Endodermal cell (in vitro differentiated cells): Measurements from ENCODE around the gene TRAF3IP1. TPM values are rescaled to one million over a fixed set of nuclear protein-coding genes. Genes with fewer than 3 reads are reported as not detected.

ENCODE experiments used
- DNase-seq: peaks from one replicate; pipeline ENCODE4 v3.0.0-alpha.2; 2017
- H3K27ac ChIP-seq: 2 replicates; pipeline ENCODE4 v1.5.1; 2013; ENCODE audit warnings: mild to moderate bottlenecking, low read depth, low read length, moderate library complexity
- H3K27me3 ChIP-seq: 2 replicates; pipeline ENCODE4 v1.6.1; 2013; ENCODE audit warnings: mild to moderate bottlenecking, low read length, moderate library complexity; ENCODE audit not compliant: insufficient read depth, control insufficient read depth, poor library complexity, severe bottlenecking
- H3K36me3 ChIP-seq: 2 replicates; pipeline ENCODE4 v1.7.0; 2013; ENCODE audit warnings: mild to moderate bottlenecking, low read length, moderate library complexity; ENCODE audit not compliant: control insufficient read depth, insufficient read depth
- H3K4me1 ChIP-seq: one replicate; pipeline ENCODE4 v1.7.0; 2013; ENCODE audit warnings: low read length; ENCODE audit not compliant: control insufficient read depth, insufficient read depth
- H3K4me3 ChIP-seq: 2 replicates; pipeline ENCODE4 v1.5.1; 2013; ENCODE audit warnings: mild to moderate bottlenecking, low read length, moderate library complexity
- H3K9ac ChIP-seq: 2 replicates; pipeline ENCODE4 v1.6.1; 2013; ENCODE audit warnings: mild to moderate bottlenecking, low read length, moderate library complexity; ENCODE audit not compliant: poor library complexity, severe bottlenecking; ENCODE audit errors: extremely low read depth
- H3K9me3 ChIP-seq: 2 replicates; pipeline ENCODE4 v1.6.1; 2013; ENCODE audit warnings: mild to moderate bottlenecking, low read length, moderate library complexity; ENCODE audit not compliant: control insufficient read depth
- H3K27ac Mint-ChIP-seq: 2 replicates; pipeline ENCODE4 v1.8.0; 2020; ENCODE audit warnings: mixed read lengths
- H3K27me3 Mint-ChIP-seq: 2 replicates; pipeline ENCODE4 v1.8.0; 2021; ENCODE audit warnings: mild to moderate bottlenecking, mixed read lengths; ENCODE audit not compliant: insufficient read depth
- H3K36me3 Mint-ChIP-seq: 2 replicates; pipeline ENCODE4 v1.8.0; 2020; ENCODE audit warnings: low read depth, mixed read lengths
- H3K4me1 Mint-ChIP-seq: 2 replicates; pipeline ENCODE4 v1.8.0; 2020; ENCODE audit warnings: mixed read lengths
- H3K4me3 Mint-ChIP-seq: 2 replicates; pipeline ENCODE4 v1.8.0; 2020; ENCODE audit warnings: mild to moderate bottlenecking, moderate library complexity, mixed read lengths
- H3K9me3 Mint-ChIP-seq: 2 replicates; pipeline ENCODE4 v1.8.0; 2020; ENCODE audit warnings: mild to moderate bottlenecking, mixed read lengths
- CTCF ChIP-seq: fragments of 200-600 bp; sonication (generic); conservative IDR thresholded peaks from 2 replicates; pipeline ENCODE4 v1.5.0; 2021; ENCODE audit warnings: antibody characterized with exemption, mild to moderate bottlenecking
- WGBS, 2 experiments: methylation state at CpG; one replicate each; pipeline versions ENCODE4 v1.1.5 to v1.1.7; 2013; ENCODE audit warnings: missing lambda C conversion rate in 2 of 2, mixed read lengths in 1 of 2; ENCODE audit not compliant: insufficient coverage in 1 of 2, insufficient read length in 1 of 2; 5-methylcytosine and 5-hydroxymethylcytosine counted together
- total RNA-seq, 2 donors: library from RNA; stranded (reverse); fragmentation: NEBNext Ultra II Directional in 1 of 2; extraction: Animal tissue kit (Norgen Biotek cat#: 25700) in 1 of 2; gene quantifications; 2 replicates in 1 of 2; 3 replicates in 1 of 2; pipeline ENCODE4 v1.2.1, GENCODE V29; 2021

TRAF3IP1 gene
- total RNA-seq, 2 donors from 2014 or later: 21.9 to 28.3 TPM

DNA sequence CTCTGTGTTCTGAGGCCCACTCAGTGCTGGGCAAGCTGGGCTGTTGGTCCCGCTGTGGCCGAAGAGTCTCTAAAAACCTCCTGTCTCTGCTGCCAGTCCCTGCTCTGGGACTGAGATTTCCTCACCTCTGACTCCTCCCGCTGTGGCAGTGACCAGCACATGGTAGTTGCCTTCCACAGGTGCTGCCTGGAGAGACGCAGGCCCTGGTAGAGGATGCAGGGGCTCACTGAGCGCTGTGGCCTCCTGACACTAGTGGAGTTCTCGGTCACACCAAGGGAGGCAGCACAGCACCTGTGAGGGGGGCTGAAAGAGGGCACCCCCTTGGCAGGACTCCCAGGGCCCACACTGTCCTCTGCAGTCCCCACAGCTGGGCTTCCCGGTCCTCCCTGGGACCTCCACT lies 102.6 kb downstream of the TRAF3IP1 start:
- H3K4me3 Mint-ChIP-seq: no peak overlapping the region
- no peak overlapping the region for H3K27ac Mint-ChIP-seq
- H3K9me3 ChIP-seq: no peaks in the 10 kb centered on the region
- peaks cover 23% of the 10 kb centered on the region for H3K4me1 Mint-ChIP-seq
- H3K36me3 ChIP-seq: no peaks in the 10 kb centered on the region
- H3K27ac ChIP-seq: no peak overlapping the region
- 92 to 98% methylated on average over 4 to 7 of the region's 7 CpGs for WGBS, 2 experiments
- peaks cover under 1% of the 10 kb centered on the region for H3K36me3 Mint-ChIP-seq
- no peaks in the 10 kb centered on the region for H3K27me3 ChIP-seq
- no peaks in the 10 kb centered on the region for H3K27me3 Mint-ChIP-seq
- no peak for DNase-seq
- TF ChIP-seq CTCF: no peak
- H3K9me3 Mint-ChIP-seq: no peaks in the 10 kb centered on the region
- H3K9ac ChIP-seq: no peak overlapping the region
- no peaks in the 10 kb centered on the region for H3K4me1 ChIP-seq
- H3K4me3 ChIP-seq: no peak overlapping the region

DNA sequence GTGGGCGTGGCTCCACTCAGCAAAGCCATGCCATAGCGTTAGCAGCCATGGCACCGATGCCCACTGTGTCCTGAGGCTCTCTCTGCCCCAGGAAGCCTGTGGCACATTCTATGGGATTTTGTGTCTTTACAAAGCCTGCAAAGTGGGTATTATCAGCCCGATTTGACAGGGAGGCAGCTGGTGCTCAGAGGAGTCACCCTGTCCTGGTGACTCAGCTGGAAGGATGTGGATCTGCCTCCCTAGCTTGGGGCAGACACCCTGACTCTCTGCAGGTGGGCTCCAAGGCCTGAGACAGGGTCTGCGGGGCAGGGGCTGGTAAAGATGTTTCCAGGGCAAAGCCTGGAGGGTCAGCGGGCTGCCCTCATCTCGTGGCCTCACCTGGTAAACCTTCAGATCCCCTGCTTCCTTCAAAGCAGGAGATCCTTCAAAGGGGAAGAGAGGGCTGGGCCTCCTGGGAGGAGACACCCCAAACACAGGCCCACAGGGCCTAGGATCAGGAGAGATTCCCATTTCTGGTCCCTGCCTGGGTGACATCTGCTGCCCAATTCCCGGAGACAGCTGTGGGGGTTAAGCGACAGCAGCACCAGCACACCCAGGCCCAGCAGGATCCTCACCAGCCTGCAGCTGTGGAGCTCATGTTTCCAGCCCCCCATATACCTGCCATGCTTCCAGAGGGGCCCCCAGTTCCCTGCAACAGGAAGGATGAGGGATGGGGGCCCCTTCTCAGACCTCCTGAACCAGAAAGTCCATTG lies 103.4 kb downstream of the TRAF3IP1 start:
- Mint-ChIP-seq H3K4me3 (no peak overlapping the region), H3K4me1 (peaks cover 24% of the 10 kb centered on the region), H3K9me3 (no peaks in the 10 kb centered on the region), H3K27me3 (no peaks in the 10 kb centered on the region), H3K27ac (no peak overlapping the region), H3K36me3 (peaks cover 5% of the 10 kb centered on the region)
- Histone ChIP-seq H3K27ac (no peak overlapping the region), H3K27me3 (no peaks in the 10 kb centered on the region), H3K9me3 (no peaks in the 10 kb centered on the region), H3K4me1 (no peaks in the 10 kb centered on the region), H3K4me3 (no peak overlapping the region), H3K9ac (no peak overlapping the region), H3K36me3 (no peaks in the 10 kb centered on the region)
- no peak for TF ChIP-seq CTCF
- WGBS, 2 experiments: 88 to 92% methylated on average over 5 to 9 of the region's 9 CpGs
- DNase-seq: no peak

DNA sequence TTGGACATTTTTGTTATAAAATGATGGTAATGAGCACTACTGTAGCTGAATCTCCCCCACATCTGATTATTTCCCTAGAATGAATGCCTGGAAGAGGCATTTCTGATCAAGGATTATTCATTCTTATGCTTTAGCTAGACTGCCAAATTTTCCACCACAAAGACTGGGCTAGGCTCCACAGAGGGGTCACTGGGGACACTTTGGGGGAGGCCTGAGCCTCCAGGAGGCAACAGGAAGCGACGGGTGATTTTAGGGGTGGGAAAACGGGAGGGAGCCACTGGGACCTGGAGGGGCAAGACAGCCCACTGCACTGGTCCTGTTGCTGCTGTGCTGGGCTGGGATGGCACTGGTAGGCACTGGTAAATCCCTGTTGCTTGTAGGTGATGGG lies 104.0 kb downstream of the TRAF3IP1 start:
- Mint-ChIP-seq H3K27me3 (no peaks in the 10 kb centered on the region), H3K27ac (no peak overlapping the region), H3K36me3 (peaks cover 8% of the 10 kb centered on the region), H3K4me1 (peaks cover 24% of the 10 kb centered on the region), H3K9me3 (no peaks in the 10 kb centered on the region), H3K4me3 (no peak overlapping the region)
- H3K9me3 ChIP-seq: no peaks in the 10 kb centered on the region
- no peak overlapping the region for H3K9ac ChIP-seq
- no peak for TF ChIP-seq CTCF
- no peak overlapping the region for H3K27ac ChIP-seq
- DNase-seq: no peak
- 87 to 100% methylated on average over 3 of the region's 3 CpGs for WGBS, 2 experiments
- no peak overlapping the region for H3K4me3 ChIP-seq
- H3K27me3 ChIP-seq: no peaks in the 10 kb centered on the region
- H3K36me3 ChIP-seq: peaks cover 4% of the 10 kb centered on the region
- no peaks in the 10 kb centered on the region for H3K4me1 ChIP-seq
